Activated naive CD4-positive, alpha-beta T cell treated with anti-CD3 and anti-CD28 coated beads, Interleukin-2, amount 50 U/mL, for 16 hours (primary cell): Measurements from ENCODE around the gene KRTAP19-1.
"Not testable (repeated sequence)": the region's sequence is repeated elsewhere in the genome, so short reads cannot be mapped to it uniquely, and the experiment has no call there.

Experiments
- DNase-seq: peaks from one replicate; pipeline ENCODE4 v3.0.0-alpha.2; 2020

Gene KRTAP19-1

DNA sequence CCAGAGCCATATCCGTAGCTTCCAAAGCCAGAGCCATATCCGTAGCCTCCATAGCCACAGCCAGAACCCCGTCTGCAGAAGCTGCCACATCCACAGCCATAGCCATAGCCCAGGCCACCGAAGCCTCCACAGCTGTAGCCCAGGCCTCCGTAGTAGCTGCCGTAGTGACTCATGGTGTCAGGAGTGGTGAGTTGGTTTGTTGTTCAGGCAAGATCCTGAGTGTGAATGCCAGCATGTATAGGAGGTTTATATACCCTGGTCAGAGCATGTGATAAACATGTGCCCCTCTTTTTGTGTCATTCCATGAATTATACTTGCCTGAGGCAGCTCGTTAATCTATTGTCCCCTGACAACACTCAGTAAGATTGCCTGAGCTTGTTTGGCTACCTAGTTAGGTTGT, at the start of gene KRTAP19-1:
TSS of gene KRTAP19-1 (minus strand) at position 223 of the 400 bp plus-strand sequence. CDS start at position 173, 50 bp downstream.
- no peak for DNase-seq

DNA sequence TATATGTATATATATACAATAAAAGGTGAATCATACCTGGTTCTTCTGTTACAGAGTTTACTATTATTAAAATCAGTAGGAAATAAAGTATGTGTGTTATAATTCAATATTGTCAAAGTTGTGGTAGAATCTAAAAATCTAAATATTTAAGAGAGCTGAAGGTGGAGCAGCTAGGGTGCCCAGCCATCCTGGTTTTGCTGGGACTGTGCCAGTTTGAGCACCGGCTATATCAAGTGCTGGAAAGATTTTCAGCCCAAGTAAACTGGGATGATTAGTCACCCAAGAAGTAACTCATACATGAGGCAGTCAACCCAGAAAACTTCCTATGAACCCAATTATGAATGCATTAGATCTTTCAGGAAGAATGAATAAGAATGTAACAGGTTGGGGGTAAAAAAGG, 38.7 kb upstream of the KRTAP19-1 start:
- no peak for DNase-seq

DNA sequence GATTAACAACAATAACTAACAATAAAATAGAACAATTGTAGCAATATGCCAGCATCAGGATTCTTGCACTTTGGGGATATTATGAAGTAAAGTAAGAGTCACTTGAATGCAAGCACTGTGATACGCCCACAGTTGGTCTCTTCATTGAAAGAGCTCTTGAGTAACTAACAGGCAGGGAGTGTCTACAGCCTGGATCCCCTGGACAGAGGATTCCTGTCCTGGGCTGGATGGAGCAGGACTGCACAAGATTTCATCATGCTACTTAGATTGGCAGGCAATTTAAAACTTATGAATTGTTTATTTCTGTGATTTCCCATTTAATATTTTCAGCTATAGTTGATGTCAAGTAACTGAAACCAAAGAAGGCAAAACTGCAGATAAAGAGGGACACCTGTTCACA, 35.5 kb upstream of the KRTAP19-1 start:
- no peak for DNase-seq

DNA sequence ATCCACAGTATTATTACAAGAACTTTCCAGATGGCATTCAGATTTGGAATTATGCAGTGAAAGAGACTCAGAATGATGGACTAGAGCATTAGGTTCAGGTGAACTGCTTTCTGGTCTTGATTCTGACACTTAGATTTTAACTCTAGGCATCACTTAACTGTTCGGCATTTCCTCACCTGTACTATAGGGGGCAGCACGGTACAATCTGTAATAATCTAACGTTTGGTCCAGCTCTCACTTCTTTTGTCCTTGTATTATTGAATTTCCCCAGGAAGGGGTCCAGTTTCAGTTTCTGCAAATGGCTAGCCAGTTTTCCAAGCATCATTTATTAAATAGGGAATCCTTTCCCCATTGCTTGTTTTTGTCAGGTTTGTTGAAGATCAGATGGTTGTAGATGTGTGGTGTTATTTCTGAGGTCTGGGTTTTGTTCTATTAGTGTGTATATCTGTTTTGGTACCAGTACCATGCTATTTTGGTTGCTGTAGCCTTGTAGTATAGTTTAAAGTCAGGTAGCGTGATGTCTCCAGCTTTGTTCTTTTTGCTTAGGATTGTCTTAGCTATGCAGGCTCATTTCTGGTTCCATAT, 25.5 kb upstream of the KRTAP19-1 start:
- not testable (repeated sequence) for DNase-seq

DNA sequence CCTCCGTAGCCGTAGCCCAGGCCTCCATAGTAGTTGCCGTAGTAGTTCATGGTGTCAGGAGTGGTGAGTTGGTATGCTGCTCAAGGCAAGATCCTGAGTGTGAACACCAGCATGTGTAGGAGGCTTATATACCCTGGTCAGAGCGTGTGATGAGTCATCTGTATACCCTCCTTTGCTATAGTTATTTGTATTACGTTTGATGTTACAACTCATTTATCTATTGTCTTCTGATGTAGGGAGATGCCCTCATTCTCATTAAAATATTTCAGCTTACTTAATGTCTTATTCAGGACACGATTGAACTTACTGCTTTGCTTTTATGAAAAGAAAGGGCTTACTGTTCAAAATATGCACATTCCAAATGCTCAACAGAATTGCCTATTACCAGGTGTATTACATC, 21.9 kb upstream of the KRTAP19-1 start, which contains the start of gene KRTAP19-5:
TSS of gene KRTAP19-5 (minus strand) at position 101 of the 400 bp plus-strand sequence. CDS start at position 50, 51 bp downstream.
- no peak for DNase-seq

DNA sequence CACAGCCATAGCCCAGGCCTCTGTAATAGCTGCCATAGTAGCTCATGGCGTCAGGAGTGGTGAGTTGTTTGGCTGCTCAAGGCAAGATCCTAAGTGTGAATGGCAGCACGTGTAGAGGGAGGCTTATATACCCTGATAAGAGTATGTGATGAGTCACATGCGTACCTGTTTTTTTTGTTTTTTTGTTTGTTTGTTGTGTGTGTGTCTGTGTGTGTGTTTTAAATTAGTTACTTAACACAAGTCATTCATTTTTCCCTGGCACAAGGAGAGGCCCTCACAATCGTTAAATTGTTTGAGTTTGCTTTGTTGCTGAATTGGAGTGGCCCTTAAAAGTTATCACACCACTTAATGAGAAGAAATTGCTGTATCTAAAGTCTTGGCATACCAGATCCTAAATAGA, 16.9 kb upstream of the KRTAP19-1 start, which contains the start of gene KRTAP19-4:
TSS of gene KRTAP19-4 (minus strand) at position 101 of the 400 bp plus-strand sequence. CDS start at position 46, 55 bp downstream.
- DNase-seq, result no peak

DNA sequence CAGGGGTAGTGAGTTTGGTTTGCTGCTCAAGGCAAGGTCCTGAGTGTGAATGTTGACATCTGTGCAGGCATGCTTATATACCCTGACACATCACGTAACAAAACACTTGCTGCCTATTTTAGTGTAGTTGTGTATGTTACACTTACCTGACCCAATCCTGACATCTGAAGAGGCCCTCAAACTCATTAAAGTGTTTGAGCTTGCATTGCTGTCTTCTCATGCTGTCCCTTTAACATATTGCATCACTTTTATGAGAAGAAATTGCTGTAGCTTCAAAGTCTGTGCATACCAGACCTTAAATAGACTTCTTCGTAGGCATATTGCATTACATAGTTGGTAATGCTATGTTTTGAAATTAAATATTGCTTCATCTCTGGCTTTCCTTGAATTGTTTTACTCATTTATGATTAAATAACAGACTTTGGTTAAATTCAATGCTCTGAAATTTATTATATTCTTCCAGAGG, 11.8 kb upstream of the KRTAP19-1 start, which contains the start of gene KRTAP19-3:
TSS of gene KRTAP19-3 (minus strand) at position 51 of the 466 bp plus-strand sequence. CDS start 56 bp downstream, outside the sequence.
- no peak for DNase-seq

DNA sequence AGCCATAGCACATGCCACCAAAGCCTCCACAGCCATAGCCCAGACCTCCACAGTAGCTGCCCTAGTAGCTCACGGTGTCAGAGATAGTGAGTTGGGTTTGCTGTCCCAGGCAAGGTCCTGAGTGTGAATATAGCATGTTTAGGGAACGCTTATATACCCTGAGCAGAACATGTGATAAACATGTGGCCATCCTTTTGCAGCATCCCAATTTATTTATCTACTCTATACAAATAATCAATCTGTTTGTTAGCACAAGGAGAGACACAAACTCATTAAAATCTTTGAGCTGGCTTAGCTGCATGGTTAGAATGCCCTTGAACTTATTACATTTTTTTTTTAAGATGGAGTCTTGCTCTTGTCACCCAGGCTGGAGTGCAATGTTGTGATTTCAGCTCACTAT, 7.2 kb upstream of the KRTAP19-1 start, which contains the start of gene KRTAP19-2:
TSS of gene KRTAP19-2 (minus strand) at position 101 of the 400 bp plus-strand sequence. CDS start at position 13, 88 bp downstream.
- no peak for DNase-seq

DNA sequence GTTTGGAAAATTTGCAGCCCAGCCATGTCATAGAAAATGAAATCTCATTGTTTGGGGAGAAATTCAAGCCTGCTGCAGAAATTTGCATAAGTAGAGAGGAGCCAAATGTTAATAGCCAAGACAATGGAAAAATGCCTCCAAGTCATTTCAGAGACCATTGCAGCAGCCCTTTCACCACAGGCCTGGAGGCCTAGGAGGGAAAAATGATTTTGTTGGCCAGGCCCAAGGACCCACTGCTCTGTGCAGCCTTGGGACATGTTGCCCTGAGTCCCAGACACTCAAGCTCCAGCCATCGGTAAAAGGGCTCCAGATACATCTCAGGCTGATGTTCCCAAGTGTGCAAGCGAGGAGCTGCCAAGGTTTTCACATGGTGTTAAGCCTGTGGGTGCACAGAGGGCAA, 6.0 kb upstream of the KRTAP19-1 start:
- DNase-seq, result no peak

DNA sequence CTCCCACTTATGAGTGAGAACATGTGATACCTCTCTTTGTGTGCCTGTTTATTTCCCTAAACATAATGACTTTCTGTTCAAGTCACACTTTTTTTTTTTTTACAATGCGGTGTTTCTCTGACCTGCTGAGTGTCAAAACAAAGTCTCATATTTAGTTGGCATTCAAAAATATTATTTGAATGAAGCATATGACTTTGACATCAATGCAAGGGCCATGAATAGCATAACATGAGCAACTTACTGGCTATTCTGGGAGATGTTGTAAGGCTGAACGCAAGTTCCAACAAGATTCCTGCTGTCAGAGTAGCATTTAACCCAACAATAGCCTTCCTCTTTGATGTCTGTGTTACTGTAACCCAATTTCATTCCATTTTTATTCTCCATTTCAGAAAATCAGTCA, 2.0 kb upstream of the KRTAP19-1 start:
- no peak for DNase-seq

DNA sequence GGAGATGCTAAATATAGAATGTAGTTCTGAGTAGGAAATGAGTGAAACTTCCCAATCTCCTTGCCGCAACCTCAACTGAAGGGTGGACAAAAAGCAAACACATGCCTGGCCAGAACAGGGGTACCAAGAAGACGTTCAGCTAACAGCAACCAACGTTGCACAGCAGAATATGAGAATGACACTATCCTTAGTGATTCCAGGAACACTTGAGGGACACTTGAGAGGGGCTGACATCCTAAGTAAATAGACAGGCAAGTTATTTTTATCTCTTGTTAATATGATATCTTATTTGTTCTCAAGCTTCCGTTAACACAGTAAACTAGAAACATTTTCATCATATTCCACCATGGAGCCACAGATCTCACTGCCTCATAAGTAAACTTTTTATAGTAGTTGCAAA, 908 bp downstream of the KRTAP19-1 start:
- DNase-seq, result no peak

DNA sequence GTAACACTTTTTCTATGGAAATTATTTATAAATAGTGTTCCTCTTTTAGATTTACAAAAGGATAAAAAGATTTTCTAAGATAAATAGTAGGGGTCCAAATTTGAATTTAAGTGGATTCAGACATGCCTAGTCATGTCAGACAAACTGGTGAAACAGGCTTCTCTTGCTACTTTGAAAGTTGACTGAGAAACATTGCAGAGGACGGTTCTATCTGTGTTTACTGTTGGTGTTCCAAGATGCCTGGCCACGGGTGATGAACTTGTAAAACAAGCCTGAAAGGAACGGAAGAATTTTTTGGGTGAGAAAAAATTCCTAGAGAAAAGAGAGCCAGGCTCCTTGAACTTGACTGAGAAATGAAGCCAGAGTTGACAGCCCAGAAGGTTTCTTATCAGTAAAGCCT, 2.2 kb downstream of the KRTAP19-1 start:
- DNase-seq, result no peak

DNA sequence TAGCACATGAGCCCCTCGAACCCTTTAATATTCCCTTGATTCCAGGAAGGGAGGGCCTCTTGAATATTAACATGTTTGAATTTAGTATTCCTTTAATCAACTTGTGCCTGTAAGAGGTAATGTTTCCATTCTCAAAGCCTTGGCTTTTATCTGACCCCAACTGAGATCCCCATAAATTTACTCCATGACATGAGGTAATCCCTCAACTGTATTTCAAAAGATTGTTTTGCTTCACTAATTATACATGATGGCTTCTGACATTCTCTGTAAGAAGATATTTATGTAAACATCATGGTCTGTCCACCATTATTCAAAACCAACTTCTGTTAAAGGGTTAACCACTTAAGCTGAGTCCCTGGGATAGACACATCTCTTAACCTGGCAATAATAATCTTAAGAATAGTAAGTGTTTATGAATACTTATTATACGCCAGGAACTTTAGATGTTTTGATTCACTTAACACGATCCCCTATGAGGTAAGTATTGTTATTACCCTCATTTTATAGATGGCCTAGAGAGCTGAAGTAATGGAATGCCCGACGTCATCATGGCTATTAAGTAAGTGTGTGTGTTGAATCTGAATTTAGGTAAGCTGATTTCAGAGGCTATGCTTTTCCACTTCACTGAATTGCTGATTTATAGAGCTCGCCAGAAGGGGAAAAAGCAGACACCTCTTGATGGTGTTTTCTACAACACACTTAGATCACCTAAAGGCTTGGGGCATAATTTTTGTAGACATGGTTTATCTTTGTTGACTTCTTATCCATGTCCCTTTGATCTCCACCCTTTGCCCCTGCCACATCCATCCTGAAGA, 11.1 kb downstream of the KRTAP19-1 start:
- DNase-seq, result no peak

DNA sequence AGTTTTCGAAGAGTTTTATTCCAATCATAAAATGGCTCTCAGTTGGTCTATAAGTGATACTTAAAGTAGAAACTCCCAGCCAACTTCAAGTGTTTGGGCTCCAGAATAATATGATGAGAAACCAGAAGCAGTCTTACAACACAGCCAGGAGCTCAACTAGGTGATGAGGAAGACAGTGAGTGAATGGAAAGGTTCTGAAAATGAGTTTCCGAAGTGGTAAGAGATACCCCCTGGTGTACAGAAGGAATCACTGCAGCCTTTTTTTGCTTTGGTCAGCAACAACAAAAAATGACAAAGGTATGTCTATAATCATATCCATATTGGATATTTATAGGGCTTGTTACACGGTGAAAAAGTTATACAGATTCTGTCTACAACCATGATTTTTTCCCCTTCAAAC, 16.5 kb downstream of the KRTAP19-1 start:
- no peak for DNase-seq

DNA sequence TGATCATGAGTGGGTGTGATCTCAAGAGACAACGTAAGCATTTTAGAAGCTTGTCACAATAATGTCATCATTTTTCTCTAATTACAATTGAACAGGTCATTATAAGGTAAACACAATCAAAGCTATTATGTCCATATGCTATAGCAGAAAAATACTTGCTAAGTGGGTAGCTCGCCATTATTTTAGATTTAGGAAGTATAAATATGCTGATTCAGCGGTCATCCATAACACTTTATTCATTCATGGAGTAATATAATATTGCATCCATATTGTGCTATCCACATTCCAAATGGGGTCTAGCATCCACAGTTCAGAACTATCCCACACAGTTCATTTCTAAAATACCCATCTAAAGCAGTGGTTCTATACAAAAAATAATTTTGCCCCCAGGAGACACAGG, 31.7 kb downstream of the KRTAP19-1 start:
- DNase-seq, result no peak

DNA sequence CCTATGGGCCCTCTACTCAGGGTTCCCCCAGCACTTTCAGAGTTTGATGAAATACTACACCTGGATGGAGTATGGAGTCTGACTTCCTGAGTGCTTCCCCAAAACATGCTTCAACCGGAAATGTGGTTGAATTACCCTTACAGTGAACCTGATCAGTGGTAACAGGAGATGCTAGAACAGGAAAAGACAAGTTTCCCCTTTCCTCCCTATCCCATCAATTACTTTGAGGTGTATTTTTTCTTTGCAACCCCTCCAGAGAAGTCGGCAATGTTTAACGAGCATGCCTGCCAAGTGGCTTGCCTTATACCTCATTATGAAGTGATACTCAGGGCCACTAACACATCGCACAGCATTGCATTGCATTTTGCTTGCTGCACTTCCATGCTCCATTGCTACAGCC, 33.1 kb downstream of the KRTAP19-1 start:
- DNase-seq, result no peak

DNA sequence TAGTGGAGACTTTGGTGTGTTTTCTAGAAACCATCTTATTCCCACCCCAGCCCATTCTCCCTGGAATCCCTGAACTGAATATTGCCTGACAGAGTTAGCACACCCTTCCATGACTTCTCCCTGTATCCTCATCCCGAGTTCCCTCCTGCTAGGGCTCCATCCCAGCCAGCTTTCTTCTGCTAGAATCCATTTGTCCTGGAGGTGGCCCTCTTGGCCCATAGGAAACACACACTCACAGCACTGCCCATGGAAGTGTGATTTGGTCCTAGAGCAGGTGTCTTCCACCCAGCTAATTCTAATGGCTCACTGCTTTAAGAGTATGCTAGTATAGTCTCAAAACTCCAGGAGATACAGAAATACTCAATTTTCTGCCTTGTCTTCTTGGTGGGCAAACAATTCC, 36.0 kb downstream of the KRTAP19-1 start:
- no peak for DNase-seq

DNA sequence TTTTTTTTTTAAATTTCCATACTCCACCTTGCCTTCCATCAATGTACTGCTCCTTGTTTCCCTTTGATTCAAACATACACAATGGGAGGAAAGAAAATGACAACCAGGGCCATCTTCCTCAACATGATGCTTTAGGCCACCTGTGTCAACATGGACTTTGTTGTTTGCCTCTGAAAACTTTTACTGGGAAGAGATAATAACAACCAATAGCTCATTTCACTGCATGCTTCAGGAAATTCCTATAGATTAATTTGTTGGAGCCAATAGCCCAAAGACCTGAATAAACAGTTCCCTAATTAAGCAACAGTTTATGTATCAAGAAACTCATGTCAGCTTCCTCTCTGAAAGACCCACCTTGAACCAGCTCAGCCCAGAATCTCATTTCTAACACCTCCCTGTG, 36.9 kb downstream of the KRTAP19-1 start:
- no peak for DNase-seq

DNA sequence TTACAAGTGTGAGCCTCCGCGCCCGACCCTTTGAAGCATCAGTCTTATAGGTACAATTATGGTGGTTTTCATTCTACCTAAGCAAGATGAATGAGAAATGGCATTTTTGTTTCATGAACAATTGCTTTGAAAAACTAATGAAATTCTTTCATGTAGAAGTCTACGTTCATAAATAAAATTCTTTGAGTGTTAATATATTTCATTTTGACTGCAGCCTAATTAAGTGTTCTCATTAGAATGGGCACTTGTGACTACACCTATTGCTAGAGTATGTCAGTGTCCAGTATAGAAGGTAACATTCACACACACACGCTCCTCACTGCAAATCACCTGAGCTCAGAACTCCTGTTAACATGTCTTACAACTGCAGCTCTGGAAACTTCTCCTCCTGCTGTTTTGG, 40.2 kb downstream of the KRTAP19-1 start, which contains the start of gene KRTAP15-1:
TSS of gene KRTAP15-1 (plus strand) at position 301 of the 400 bp plus-strand sequence. CDS start at position 354, 53 bp downstream.
- no peak for DNase-seq

DNA sequence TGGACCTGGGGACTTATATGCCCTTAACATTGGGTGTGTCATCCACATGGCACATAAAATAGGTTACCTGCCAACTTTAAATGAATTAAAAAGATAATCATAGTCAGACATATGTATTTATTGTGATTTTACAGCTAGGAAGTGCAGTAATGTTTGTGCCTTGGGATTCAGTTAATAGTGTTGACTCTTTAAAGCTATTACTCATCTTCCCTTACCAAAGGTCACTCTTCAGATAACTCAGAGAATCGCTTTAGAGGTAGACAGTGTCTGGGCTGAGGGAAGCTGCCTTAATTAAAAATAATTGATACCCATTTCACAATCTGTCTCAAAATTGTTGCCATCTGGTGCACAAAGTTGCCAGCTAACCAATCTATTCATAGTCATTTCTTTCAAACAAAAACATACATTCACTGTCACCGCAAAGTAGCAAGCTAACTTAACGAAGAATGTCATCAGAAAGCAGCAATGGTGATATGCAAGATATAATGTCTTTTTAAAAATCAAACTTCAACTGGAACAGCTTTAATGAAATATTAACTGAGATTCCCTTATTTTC, 43.1 kb downstream of the KRTAP19-1 start:
- no peak for DNase-seq

DNA sequence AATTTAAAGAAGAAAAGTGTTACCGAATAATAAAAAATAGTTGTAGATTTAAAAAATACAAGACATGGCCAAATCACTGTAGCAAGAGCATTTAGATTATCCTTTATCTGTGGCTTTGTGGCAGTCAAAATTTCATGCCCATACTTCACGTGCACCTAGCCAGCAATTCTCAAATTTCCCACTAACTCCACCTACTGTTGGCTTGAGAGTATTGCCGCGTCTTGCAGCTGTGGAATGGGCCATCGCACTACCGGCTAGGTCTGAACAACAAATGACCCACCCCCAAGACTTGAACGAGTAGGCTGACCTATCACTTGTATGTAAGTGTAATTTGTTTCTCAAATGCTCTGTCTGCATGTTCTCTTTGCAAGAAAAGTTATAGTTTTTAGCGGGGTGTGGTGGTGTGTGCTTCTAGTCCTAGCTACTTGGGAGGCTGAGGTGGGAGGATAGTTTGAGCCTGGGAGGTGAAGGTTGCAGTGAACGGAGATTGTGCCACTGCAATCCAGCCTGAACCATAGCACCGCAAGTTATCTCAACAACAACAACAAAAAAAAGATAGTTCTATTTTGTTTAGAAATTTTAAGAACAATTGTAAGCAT, 46.0 kb downstream of the KRTAP19-1 start:
- DNase-seq, result no peak

DNA sequence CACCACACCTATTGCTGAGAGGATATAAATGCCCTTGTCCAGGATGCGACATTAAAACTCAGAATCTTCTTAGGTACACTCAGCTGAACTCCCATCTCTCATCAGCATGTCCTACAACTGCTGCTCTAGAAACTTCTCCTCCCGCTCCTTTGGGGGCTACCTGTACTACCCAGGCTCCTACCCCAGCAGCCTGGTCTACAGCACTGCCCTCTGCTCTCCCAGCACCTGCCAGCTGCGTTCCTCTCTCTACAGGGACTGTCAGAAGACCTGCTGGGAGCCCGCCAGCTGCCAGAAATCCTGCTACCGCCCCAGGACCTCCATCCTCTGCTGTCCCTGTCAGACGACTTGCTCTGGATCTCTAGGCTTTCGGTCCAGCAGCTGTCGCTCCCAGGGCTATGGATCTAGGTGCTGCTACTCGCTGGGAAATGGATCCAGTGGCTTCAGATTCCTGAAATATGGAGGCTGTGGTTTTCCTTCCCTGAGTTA, 50.0 kb downstream of the KRTAP19-1 start, which contains the start of gene KRTAP13-4:
TSS of gene KRTAP13-4 (plus strand) at position 51 of the 486 bp plus-strand sequence. CDS start at position 107, 56 bp downstream.
- no peak for DNase-seq
